ENCODE data around the gene ADAM8. TPM values are rescaled to one million over a fixed set of nuclear protein-coding genes. Genes with fewer than 3 reads are reported as not detected.

Gene ADAM8
- total RNA-seq, 4 donors from 2014 or later, result 5.4 to 12.4 (median 6.4) TPM

DNA sequence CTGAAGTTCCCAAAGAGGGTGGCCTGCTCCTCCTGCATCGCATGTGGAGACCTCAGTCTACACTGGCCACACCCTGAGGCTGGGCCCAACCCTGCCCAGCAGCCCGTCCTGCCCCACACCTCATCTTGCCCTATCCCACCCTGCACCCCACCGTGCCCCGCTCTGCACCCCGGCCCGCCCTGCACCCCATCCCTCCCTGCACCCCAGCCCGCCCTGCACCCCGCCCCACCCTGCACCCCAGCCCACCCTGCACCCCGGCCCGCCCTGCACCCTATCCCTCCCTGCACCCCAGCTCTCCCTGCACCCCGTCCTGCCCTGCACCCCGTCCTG is 24.5 kb downstream of the ADAM8 start:
- no peaks in the 10 kb centered on the region for H3K36me3 ChIP-seq
- no peaks in the 10 kb centered on the region for H3K27me3 ChIP-seq
- DNase-seq, result no peak
- H3K4me1 ChIP-seq, result peaks cover 2 to 3% (median 2%) of the 10 kb centered on the region in 4 donors
- no peaks in the 10 kb centered on the region for H3K9me3 ChIP-seq
- no peak overlapping the region for H3K4me3 ChIP-seq
- TF ChIP-seq, protein P1, sequence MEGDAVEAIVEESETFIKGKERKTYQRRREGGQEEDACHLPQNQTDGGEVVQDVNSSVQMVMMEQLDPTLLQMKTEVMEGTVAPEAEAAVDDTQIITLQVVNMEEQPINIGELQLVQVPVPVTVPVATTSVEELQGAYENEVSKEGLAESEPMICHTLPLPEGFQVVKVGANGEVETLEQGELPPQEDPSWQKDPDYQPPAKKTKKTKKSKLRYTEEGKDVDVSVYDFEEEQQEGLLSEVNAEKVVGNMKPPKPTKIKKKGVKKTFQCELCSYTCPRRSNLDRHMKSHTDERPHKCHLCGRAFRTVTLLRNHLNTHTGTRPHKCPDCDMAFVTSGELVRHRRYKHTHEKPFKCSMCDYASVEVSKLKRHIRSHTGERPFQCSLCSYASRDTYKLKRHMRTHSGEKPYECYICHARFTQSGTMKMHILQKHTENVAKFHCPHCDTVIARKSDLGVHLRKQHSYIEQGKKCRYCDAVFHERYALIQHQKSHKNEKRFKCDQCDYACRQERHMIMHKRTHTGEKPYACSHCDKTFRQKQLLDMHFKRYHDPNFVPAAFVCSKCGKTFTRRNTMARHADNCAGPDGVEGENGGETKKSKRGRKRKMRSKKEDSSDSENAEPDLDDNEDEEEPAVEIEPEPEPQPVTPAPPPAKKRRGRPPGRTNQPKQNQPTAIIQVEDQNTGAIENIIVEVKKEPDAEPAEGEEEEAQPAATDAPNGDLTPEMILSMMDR (IDR thresholded peaks at IDR 0.05), result no peak
- no peak for TF ChIP-seq POLR2A (IDR thresholded peaks at IDR 0.05)
- H3K27ac ChIP-seq, result no peak overlapping the region

DNA sequence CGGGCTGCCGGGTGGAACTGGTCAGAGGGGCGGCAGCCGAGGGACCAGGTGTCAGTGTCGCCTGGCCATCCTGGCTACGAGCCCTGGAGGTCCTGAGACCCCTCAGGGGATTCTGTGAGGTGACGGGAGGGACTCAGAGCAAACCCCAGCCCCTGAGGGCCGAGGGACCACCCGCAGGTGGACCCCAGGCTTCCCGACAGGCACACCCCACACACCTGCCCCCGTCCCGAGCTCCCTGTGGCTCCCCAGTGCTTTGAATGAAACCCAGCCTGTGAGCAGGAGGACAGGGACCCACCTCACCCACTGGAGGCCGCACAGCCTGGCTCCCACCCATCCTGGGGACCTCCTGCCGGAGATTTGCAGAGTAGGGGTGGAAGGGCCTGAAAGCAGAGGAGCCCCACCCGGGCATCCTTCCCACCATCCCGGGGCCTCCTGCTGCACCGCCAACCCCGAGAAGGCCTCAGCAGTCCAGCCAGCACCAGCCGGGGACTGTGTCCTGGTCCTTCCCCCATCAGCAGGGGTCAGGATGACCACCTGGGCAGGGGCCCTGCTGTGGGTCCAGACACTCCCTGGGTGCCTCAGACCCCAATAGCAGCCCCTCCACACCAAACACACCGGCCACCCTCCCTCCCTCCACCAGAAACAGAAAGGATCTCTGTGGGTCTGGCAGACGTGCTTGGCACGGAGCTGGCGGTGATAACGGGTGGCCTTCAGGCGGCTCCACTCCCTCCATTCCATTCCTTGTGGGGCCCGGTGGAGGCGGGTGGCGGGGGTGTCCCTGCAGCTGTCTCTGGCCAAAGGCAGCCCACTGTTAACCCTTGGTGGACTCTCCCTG is 25.1 kb downstream of the ADAM8 start:
- Histone ChIP-seq H3K27ac (no peak overlapping the region), H3K27me3 (no peaks in the 10 kb centered on the region), H3K4me3 (no peak overlapping the region), H3K4me1 (no peaks in the 10 kb centered on the region), H3K36me3 (no peaks in the 10 kb centered on the region), H3K9me3 (no peaks in the 10 kb centered on the region)
- TF ChIP-seq, protein P1 (IDR thresholded peaks at IDR 0.05), result no peak
- TF ChIP-seq POLR2A (IDR thresholded peaks at IDR 0.05), result no peak
- DNase-seq, result no peak

DNA sequence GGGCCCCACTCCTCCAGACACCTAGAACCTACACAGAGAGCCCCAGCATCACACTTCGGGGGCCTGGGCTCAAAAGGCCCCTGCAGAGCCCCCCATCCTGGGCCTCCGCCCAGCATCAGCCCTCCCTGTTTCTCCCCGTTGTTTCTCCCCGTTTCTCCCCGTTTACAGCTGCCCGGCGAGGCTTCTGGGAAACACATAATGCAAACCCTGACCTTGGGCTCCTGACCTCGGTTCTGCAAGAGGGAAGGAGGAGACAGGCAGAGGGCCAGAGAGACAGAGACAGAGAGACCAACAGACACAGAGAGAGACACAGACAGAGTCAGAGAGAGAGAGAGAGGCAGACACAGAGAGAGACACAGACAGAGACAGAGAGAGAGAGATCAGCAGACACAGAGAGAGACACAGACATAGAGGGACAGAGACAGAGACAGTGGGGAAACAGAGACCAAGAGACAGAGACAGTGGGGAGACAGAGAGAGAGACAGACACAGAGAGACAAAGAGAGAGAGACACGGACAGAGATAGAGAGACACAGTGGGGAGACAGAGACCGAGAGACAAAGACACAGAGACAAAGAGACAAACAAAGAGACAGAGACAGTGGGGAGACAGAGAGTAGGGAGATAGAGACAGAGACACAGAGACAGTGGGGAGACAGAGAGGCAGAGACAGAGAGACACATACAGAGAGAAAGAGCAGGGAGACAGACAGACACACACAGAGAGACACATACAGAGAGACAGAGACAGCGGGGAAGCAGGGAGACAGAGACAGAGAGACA is 26.5 kb downstream of the ADAM8 start:
- TF ChIP-seq, protein P1 (IDR thresholded peaks at IDR 0.05), result no peak
- no peak for TF ChIP-seq POLR2A (IDR thresholded peaks at IDR 0.05)
- DNase-seq, result no peak
- no peaks in the 10 kb centered on the region for H3K9me3 ChIP-seq
- H3K4me1 ChIP-seq, result no peaks in the 10 kb centered on the region
- no peaks in the 10 kb centered on the region for H3K27me3 ChIP-seq
- H3K36me3 ChIP-seq, result no peaks in the 10 kb centered on the region
- H3K27ac ChIP-seq, result no peak overlapping the region
- H3K4me3 ChIP-seq, result no peak overlapping the region

DNA sequence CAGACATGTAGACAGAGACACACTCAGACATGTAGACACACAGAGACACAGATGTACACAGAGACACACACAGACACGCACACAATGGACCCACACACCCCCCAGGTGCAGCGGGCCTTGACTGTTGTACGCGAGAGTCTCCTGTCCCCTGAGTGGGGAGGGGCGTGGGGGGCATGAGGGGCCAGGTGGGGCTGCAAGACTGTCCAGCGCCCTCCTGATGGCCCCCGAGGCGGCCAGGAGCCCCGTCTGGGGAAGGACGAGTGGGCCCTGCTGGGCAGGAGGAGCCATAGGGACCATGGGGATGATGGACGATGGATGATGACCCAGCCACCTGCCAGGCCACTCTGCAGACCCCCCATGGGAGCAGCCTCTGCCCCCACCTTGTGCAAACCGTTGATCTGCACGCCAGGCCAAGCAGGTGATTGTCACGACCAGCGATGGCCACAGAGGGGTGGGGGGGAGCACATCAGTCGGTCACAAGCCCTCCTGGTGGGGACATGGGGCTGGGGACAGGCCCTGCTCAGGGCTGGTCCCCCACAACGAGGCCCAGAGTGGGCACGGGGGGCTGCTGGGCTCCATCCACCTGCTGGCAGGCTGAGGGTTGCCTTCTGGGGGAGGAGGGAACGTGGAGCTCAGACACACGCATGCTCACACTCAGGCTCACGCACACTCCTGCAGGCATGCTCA is 27.4 kb downstream of the ADAM8 start:
- no peak for DNase-seq
- H3K9me3 ChIP-seq, result no peaks in the 10 kb centered on the region
- no peaks in the 10 kb centered on the region for H3K4me1 ChIP-seq
- H3K27me3 ChIP-seq, result no peaks in the 10 kb centered on the region
- H3K36me3 ChIP-seq, result no peaks in the 10 kb centered on the region
- H3K4me3 ChIP-seq, result no peak overlapping the region
- no peak overlapping the region for H3K27ac ChIP-seq
- TF ChIP-seq, protein P1 (IDR thresholded peaks at IDR 0.05), result no peak
- TF ChIP-seq POLR2A (IDR thresholded peaks at IDR 0.05), result no peak

DNA sequence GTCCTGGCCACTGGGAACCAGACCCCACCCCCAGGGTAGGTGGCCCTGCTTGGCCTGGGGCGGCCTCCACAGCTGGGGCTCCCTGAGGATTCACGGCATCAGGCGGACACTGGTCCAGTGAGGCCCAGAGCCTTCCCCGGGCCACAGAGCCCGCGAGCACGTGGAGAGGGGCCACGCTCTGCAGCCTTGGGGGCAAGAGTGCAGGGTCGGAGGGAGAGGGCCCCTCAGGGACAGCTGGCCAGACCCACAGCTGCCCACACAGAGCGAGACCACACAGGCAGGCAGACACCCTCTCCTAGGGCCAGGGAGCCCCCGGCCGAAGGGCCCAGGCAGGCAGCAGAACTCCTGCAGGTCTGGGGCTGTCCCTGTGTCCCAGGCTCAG is 28.3 kb downstream of the ADAM8 start:
- TF ChIP-seq, protein P1 (IDR thresholded peaks at IDR 0.05), result no peak
- no peak for TF ChIP-seq POLR2A (IDR thresholded peaks at IDR 0.05)

More for the DNA sequence above, 28.3 kb downstream of the ADAM8 start:
- Histone ChIP-seq H3K27ac (no peak overlapping the region), H3K4me1 (no peaks in the 10 kb centered on the region), H3K9me3 (no peaks in the 10 kb centered on the region), H3K4me3 (no peak overlapping the region), H3K36me3 (no peaks in the 10 kb centered on the region), H3K27me3 (no peaks in the 10 kb centered on the region)
- DNase-seq, result no peak
